K562 (cell line): ENCODE data around the gene PGAP3. TPM values are rescaled to one million over a fixed set of nuclear protein-coding genes. Genes with fewer than 3 reads are reported as not detected.
A peak's percentile ranks its signal among the peaks of the same experiment; 100 is the strongest.

ENCODE experiments used
- ADNP ChIP-seq: fragments of 200-800 bp; sonication (Bioruptor generic); IDR thresholded peaks from 2 replicates; pipeline ENCODE4 v1.6.1; 2016; ENCODE audit warnings: missing genetic modification characterization, missing compliant biosample characterization
- KLF13 ChIP-seq: fragments of 450-650 bp; IDR thresholded peaks from 2 replicates; pipeline ENCODE4 v1.6.1; 2016; ENCODE audit warnings: missing genetic modification characterization, low read depth, mild to moderate bottlenecking, missing compliant biosample characterization, moderate library complexity, borderline replicate concordance
- MAFF ChIP-seq: IDR thresholded peaks from 2 replicates; pipeline ENCODE4 v1.6.1; 2012; ENCODE audit warnings: low read length, improper control_type of control experiment
- MAZ ChIP-seq, 2 experiments: fragments of 450-650 bp in 1 of 2; sonication (generic) in 1 of 2; formaldehyde crosslinking; IDR thresholded peaks in 1 of 2; conservative IDR thresholded peaks in 1 of 2; 2 replicates each; pipeline versions ENCODE4 v1.4.0 to v1.5.0; 2020; ENCODE audit warnings: mild to moderate bottlenecking in 1 of 2, missing genetic modification reagents in 1 of 2
- MECOM ChIP-seq: fragments of 250-450 bp; sonication (Bioruptor Pico); IDR thresholded peaks from 2 replicates; pipeline ENCODE4 v1.8.0; 2022; ENCODE audit warnings: inconsistent platforms
- MYBL2 ChIP-seq, 2 experiments: fragments of 450-650 bp in 1 of 2; sonication (generic) in 1 of 2; formaldehyde crosslinking in 1 of 2; IDR thresholded peaks; 2 replicates each; pipeline versions ENCODE4 v1.6.1 to v1.8.1; 2017 to 2022; ENCODE audit warnings: borderline replicate concordance in 1 of 2, inconsistent platforms in 1 of 2, low read depth in 1 of 2, mild to moderate bottlenecking in 1 of 2, missing genetic modification reagents in 1 of 2, moderate library complexity in 1 of 2
- NFIX ChIP-seq: fragments of 250-450 bp; sonication (Bioruptor Pico); IDR thresholded peaks from 2 replicates; pipeline ENCODE4 v1.4.0; 2020; ENCODE audit warnings: low read depth, mild to moderate bottlenecking, moderate library complexity
- NFYB ChIP-seq: IDR thresholded peaks from 2 replicates; pipeline ENCODE4 v1.6.1; 2011; ENCODE audit warnings: mild to moderate bottlenecking, moderate library complexity; ENCODE audit not compliant: insufficient read length; ENCODE audit errors: extremely low read depth
- RBM17 ChIP-seq: fragments of 200-400 bp; formaldehyde crosslinking; IDR thresholded peaks from 2 replicates; pipeline ENCODE4 v1.6.1; 2017; ENCODE audit warnings: low read depth, mild to moderate bottlenecking, low read length, borderline replicate concordance
- RBM34 ChIP-seq: fragments of 200-400 bp; formaldehyde crosslinking; IDR thresholded peaks from 2 replicates; pipeline ENCODE4 v1.6.1; 2018; ENCODE audit warnings: low read length, borderline replicate concordance; ENCODE audit not compliant: insufficient read depth
- SIN3A ChIP-seq, 2 experiments: fragments of 150-350 bp in 1 of 2; IDR thresholded peaks; 2 replicates each; pipeline ENCODE4 v1.6.1; 2011 to 2016; ENCODE audit warnings: borderline replicate concordance in 2 of 2, low read depth in 2 of 2, low read length in 2 of 2, mild to moderate bottlenecking in 2 of 2, moderate library complexity in 2 of 2; ENCODE audit not compliant: control insufficient read depth in 1 of 2
- SMC3 ChIP-seq: conservative IDR thresholded peaks from 2 replicates; pipeline ENCODE4 v1.6.1; 2011; ENCODE audit warnings: low read depth, low read length, improper control_type of control experiment; ENCODE audit not compliant: insufficient read depth
- SP2 ChIP-seq: IDR thresholded peaks from 2 replicates; pipeline ENCODE4 v1.6.1; 2011; ENCODE audit warnings: mild to moderate bottlenecking, low read depth, low read length, moderate library complexity; ENCODE audit not compliant: poor library complexity, severe bottlenecking; ENCODE audit errors: extremely low read depth
- SRF ChIP-seq, 2 experiments: fragments of 250-450, 450-650 bp in 1 of 2; sonication (Bioruptor Pico) in 1 of 2; sonication (generic) in 1 of 2; formaldehyde crosslinking; IDR thresholded peaks; 2 replicates each; pipeline versions ENCODE4 v1.5.0 to v1.5.1; 2020 to 2022; ENCODE audit warnings: mild to moderate bottlenecking in 1 of 2, missing genetic modification reagents in 1 of 2
- TCF7 ChIP-seq: sonication (generic); IDR thresholded peaks from 2 replicates; pipeline ENCODE4 v1.6.1; 2016; ENCODE audit warnings: antibody characterized with exemption, borderline replicate concordance
- ZC3H8 ChIP-seq: fragments of 450-650 bp; IDR thresholded peaks from 2 replicates; pipeline ENCODE4 v1.6.1; 2017
- ZFP36 ChIP-seq: fragments of 150-350 bp; IDR thresholded peaks from 2 replicates; pipeline ENCODE4 v1.6.1; 2018; ENCODE audit warnings: low read length, low read depth; ENCODE audit not compliant: partially characterized antibody
- ZNF584 ChIP-seq: fragments of 200-800 bp; sonication (Bioruptor generic); IDR thresholded peaks from 2 replicates; pipeline ENCODE4 v1.6.1; 2016; ENCODE audit warnings: low read depth, mild to moderate bottlenecking, missing genetic modification characterization, missing compliant biosample characterization
- ZNF668 ChIP-seq: fragments of 250-450 bp; sonication (Bioruptor Pico); IDR thresholded peaks from 2 replicates; pipeline ENCODE4 v1.8.0; 2022; ENCODE audit warnings: mild to moderate bottlenecking, inconsistent platforms
- polyA plus RNA-seq, 8 experiments: library from polyadenylated mRNA; depleted of rRNA in 4 of 8; stranded (reverse) in 5 of 8; unstranded in 3 of 8; fragments of >200 nt; fragmentation: Nextera tagmentation in 2 of 8; fragmentation: Illumina TruSeq in 1 of 8; extraction: Ambion mirVana in 2 of 8; extraction: Trizol in 1 of 8; gene quantifications; 2 replicates each; pipeline versions ENCODE4 v1.2.1 to v1.2.3, GENCODE V29; 2011 to 2014; ENCODE audit warnings: inconsistent platforms in 1 of 8, missing spikeins in 1 of 8
- total RNA-seq, 7 experiments: library from RNA; depleted of rRNA in 6 of 7; stranded (reverse); fragments of >200 nt in 6 of 7; fragmentation: Illumina TruSeq in 2 of 7; extraction: Trizol in 2 of 7; gene quantifications; 2 replicates each; pipeline versions ENCODE4 v1.2.1 to v1.2.3, GENCODE V29; 2011 to 2021; ENCODE audit warnings: low replicate concordance in 1 of 7
- TF ChIP-seq, protein P1 (sequence below): fragments of 450-650 bp; IDR thresholded peaks from 2 replicates; pipeline ENCODE4 v1.6.1; 2017; ENCODE audit warnings: antibody characterized with exemption, mild to moderate bottlenecking
- TF ChIP-seq, protein P2 (sequence below), 2 experiments: fragments of 450-650 bp in 1 of 2; sonication (generic) in 1 of 2; formaldehyde crosslinking; conservative IDR thresholded peaks; 2 replicates each; pipeline versions ENCODE4 v1.4.0 to v1.8.1; 2020 to 2022; ENCODE audit warnings: mild to moderate bottlenecking in 1 of 2, missing genetic modification reagents in 1 of 2

PGAP3 gene
- total and polyA plus RNA-seq, 9 of the 15 experiments (the other 6 are each of a cell fraction or from before 2014, with no cell fraction given): 0.38 to 9.4 (median 4.5) TPM

DNA sequence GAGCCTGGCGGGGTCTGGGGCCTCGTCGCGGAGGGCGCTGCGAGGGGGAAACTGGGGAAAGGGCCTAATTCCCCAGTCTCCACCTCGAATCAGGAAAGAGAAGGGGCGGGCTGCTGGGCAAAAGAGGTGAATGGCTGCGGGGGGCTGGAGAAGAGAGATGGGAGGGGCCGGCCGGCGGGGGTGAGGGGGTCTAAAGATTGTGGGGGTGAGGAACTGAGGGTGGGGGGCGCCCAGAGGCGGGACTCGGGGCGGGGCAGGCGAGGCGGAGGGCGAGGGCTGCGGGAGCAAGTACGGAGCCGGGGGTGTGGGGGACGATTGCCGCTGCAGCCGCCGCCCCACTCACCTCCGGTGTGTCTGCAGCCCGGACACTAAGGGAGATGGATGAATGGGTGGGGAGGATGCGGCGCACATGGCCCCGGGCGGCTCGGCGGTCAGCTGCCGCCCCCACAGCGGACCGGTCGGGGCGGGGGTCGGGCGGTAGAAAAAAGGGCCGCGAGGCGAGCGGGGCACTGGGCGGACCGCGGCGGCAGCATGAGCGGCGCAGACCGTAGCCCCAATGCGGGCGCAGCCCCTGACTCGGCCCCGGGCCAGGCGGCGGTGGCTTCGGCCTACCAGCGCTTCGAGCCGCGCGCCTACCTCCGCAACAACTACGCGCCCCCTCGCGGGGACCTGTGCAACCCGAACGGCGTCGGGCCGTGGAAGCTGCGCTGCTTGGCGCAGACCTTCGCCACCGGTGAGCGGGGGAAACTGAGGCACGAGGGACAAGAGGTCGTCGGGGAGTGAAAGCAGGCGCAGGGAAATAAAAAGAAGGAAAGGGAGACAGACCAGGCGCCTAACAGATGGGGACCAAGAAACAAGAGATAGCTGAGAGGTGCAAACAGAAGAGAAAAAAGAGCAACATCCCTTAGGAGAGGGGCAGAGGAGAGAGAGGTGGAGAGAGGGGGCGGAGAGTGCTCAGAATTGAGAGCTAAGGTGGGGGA, 19.6 kb downstream of the PGAP3 start, which contains the start of gene PNMT (continued):
- TF ChIP-seq, protein P1, sequence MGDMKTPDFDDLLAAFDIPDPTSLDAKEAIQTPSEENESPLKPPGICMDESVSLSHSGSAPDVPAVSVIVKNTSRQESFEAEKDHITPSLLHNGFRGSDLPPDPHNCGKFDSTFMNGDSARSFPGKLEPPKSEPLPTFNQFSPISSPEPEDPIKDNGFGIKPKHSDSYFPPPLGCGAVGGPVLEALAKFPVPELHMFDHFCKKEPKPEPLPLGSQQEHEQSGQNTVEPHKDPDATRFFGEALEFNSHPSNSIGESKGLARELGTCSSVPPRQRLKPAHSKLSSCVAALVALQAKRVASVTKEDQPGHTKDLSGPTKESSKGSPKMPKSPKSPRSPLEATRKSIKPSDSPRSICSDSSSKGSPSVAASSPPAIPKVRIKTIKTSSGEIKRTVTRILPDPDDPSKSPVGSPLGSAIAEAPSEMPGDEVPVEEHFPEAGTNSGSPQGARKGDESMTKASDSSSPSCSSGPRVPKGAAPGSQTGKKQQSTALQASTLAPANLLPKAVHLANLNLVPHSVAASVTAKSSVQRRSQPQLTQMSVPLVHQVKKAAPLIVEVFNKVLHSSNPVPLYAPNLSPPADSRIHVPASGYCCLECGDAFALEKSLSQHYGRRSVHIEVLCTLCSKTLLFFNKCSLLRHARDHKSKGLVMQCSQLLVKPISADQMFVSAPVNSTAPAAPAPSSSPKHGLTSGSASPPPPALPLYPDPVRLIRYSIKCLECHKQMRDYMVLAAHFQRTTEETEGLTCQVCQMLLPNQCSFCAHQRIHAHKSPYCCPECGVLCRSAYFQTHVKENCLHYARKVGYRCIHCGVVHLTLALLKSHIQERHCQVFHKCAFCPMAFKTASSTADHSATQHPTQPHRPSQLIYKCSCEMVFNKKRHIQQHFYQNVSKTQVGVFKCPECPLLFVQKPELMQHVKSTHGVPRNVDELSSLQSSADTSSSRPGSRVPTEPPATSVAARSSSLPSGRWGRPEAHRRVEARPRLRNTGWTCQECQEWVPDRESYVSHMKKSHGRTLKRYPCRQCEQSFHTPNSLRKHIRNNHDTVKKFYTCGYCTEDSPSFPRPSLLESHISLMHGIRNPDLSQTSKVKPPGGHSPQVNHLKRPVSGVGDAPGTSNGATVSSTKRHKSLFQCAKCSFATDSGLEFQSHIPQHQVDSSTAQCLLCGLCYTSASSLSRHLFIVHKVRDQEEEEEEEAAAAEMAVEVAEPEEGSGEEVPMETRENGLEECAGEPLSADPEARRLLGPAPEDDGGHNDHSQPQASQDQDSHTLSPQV: peak; percentile 96
- TF ChIP-seq MAFF (no peak), NFIX (CRISPR knock-in tag) (no peak), ZC3H8 (0 out of 2 replicates have a peak, but pooled peaks have one; percentile 22), MECOM (no peak; the same call in 1 of the 2 replicates), SMC3 (peak; percentile 64), ZNF584 (CRISPR knock-in tag) (0 out of 2 replicates have a peak, but pooled peaks have one; percentile 27), MYBL2 (IDR thresholded peaks at IDR 0.05; ENCODE audit: low read depth) (no peak), MYBL2 (CRISPR knock-in tag; IDR thresholded peaks at IDR 0.05; ENCODE audit: borderline replicate concordance) (no peak), NFYB (no peak), SRF (CRISPR knock-in tag; IDR thresholded peaks at IDR 0.05) (no peak), ZFP36 (no peak), SIN3A (IDR thresholded peaks at IDR 0.05; ENCODE audit: borderline replicate concordance in 2 of 2, control insufficient read depth in 1 of 2, low read depth in 2 of 2, low read length in 2 of 2) (no peak; a peak in 1 of 4 replicates), ADNP (no peak), KLF13 (peak; percentile 65; the same call in 1 of the 2 replicates), RBM17 (no peak), MAZ (CRISPR knock-in tag; conservative IDR thresholded peaks at IDR 0.05 in 1 of 2, IDR thresholded peaks at IDR 0.05 in 1 of 2) (peak; percentile 81 to 85), RBM34 (no peak), TCF7 (peak; percentile 26; the same call in 1 of the 2 replicates), ZNF668 (CRISPR knock-in tag) (no peak), SP2 (no peak)
- TF ChIP-seq, protein P2, sequence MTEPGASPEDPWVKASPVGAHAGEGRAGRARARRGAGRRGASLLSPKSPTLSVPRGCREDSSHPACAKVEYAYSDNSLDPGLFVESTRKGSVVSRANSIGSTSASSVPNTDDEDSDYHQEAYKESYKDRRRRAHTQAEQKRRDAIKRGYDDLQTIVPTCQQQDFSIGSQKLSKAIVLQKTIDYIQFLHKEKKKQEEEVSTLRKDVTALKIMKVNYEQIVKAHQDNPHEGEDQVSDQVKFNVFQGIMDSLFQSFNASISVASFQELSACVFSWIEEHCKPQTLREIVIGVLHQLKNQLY (CRISPR knock-in tag; conservative IDR thresholded peaks at IDR 0.05): no peak
